ENCODE results near the gene TMEM269. TPM values are rescaled to one million over a fixed set of nuclear protein-coding genes. Genes with fewer than 3 reads are reported as not detected.

Gene TMEM269
- total and polyA plus RNA-seq, 9 of the 15 experiments (the other 6 are each of a cell fraction or from before 2014, with no cell fraction given) = 0.09 to 0.49 (median 0.21) TPM

GRCh38 chr1:42824481-42825035 lies 39.8 kb downstream of the TMEM269 start (continued):
- TF ChIP-seq PTBP1 (IDR thresholded peaks at IDR 0.05; ENCODE audit: low read depth, low read length) (no peak), U2AF1 (optimal IDR thresholded peaks at IDR 0.05; ENCODE audit: low read depth, low read length) (no peak), HSF4 (CRISPR knock-in tag; IDR thresholded peaks at IDR 0.05; ENCODE audit: borderline replicate concordance) (0 out of 2 replicates have a peak, but pooled peaks have one; percentile 6), POLR2AphosphoS5 (IDR thresholded peaks at IDR 0.05; ENCODE audit: control insufficient read depth, insufficient read depth, low read depth, low read length) (no peak), POLR3A (IDR thresholded peaks at IDR 0.05; ENCODE audit: borderline replicate concordance, extremely low read depth, insufficient read depth, insufficient read length) (no peak), KDM2B (CRISPR knock-in tag; IDR thresholded peaks at IDR 0.05) (peak; percentile 27; the same call in 1 of the 2 replicates), CBFB (CRISPR knock-in tag; IDR thresholded peaks at IDR 0.05) (no peak), NFYB (IDR thresholded peaks at IDR 0.05; ENCODE audit: extremely low read depth, insufficient read length) (no peak), CUX1 (CRISPR knock-in tag; IDR thresholded peaks at IDR 0.05) (0 out of 2 replicates have a peak, but pooled peaks have one; percentile 2), MBD1 (CRISPR knock-in tag; IDR thresholded peaks at IDR 0.05) (no peak), NFRKB (IDR thresholded peaks at IDR 0.05; ENCODE audit: low read depth) (0 out of 2 replicates have a peak, but pooled peaks have one; percentile 13)
- TF ChIP-seq, protein P1, sequence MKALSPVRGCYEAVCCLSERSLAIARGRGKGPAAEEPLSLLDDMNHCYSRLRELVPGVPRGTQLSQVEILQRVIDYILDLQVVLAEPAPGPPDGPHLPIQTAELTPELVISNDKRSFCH (CRISPR knock-in tag; IDR thresholded peaks at IDR 0.05) = no peak
- TF ChIP-seq, protein P1 (tag; IDR thresholded peaks at IDR 0.05) = peak; percentile 27; the same call in 1 of the 2 replicates
- TF ChIP-seq, protein P2, sequence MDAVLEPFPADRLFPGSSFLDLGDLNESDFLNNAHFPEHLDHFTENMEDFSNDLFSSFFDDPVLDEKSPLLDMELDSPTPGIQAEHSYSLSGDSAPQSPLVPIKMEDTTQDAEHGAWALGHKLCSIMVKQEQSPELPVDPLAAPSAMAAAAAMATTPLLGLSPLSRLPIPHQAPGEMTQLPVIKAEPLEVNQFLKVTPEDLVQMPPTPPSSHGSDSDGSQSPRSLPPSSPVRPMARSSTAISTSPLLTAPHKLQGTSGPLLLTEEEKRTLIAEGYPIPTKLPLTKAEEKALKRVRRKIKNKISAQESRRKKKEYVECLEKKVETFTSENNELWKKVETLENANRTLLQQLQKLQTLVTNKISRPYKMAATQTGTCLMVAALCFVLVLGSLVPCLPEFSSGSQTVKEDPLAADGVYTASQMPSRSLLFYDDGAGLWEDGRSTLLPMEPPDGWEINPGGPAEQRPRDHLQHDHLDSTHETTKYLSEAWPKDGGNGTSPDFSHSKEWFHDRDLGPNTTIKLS (IDR thresholded peaks at IDR 0.05; ENCODE audit: borderline replicate concordance, low read depth) = no peak
- TF ChIP-seq, protein P3, sequence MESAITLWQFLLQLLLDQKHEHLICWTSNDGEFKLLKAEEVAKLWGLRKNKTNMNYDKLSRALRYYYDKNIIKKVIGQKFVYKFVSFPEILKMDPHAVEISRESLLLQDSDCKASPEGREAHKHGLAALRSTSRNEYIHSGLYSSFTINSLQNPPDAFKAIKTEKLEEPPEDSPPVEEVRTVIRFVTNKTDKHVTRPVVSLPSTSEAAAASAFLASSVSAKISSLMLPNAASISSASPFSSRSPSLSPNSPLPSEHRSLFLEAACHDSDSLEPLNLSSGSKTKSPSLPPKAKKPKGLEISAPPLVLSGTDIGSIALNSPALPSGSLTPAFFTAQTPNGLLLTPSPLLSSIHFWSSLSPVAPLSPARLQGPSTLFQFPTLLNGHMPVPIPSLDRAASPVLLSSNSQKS (CRISPR knock-in tag; IDR thresholded peaks at IDR 0.05) = no peak
- TF ChIP-seq, protein P4, sequence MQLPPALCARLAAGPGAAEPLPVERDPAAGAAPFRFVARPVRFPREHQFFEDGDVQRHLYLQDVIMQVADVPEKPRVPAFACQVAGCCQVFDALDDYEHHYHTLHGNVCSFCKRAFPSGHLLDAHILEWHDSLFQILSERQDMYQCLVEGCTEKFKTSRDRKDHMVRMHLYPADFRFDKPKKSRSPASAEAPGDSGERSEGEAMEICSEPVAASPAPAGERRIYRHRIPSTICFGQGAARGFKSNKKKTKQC (CRISPR knock-in tag; IDR thresholded peaks at IDR 0.05) = 0 out of 2 replicates have a peak, but pooled peaks have one; percentile 41
